ENCODE measurements around the gene SORT1. TPM values are rescaled to one million over a fixed set of nuclear protein-coding genes. Genes with fewer than 3 reads are reported as not detected.
"Not testable (repeated sequence)": the region's sequence is repeated elsewhere in the genome, so short reads cannot be mapped to it uniquely, and the experiment has no call there.

SORT1 gene
- total RNA-seq, 1 experiment from 2014 or later: 28.3 TPM

DNA sequence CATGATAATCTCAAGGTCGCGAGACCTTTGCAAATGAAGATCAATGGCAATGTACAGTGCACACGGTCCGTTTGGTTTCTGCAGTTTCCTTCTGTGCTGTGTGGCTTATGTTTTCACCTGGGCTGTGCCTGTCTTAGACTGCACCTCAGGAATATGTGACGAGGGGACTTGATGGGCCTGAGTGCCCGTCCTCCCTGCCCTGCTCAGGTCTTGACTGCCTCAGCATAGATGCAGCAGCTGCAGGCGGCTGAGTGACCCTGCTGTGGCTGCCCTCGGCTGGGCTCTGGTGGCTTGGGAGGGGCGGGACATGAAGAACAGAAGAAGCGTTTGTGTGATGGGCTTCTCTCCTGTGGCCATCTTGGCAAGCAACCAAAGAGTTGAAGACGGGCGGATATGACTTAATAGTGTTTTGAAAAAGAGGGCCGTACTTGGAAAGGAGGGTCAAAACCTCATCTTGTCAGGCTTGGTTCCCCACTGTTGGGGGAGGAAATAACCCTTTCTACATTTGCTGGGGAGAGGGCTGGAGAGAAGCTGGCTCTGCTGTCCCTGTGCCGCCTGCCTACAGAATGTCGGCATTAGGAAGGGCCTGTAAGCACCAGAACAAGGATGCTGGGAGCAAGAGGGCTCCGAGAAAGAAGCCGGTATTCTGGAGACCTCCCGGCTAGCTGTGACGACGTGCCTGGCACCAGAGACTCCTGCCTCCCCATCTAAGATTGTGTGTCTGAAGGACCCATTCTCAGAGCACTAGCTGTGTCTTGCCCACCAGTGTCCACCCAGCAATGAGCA, 98.0 kb downstream of the SORT1 start:
- DNase-seq (ENCODE audit: low read depth): peak; percentile 80

GRCh38 chr1:109298666-109299557, 98.8 kb downstream of the SORT1 start:
- DNase-seq (ENCODE audit: low read depth): peak; percentile 94

GRCh38 chr1:109296782-109297181, 100.9 kb downstream of the SORT1 start:
- no peak for DNase-seq (ENCODE audit: low read depth)

GRCh38 chr1:109295712-109296415, 101.9 kb downstream of the SORT1 start:
- DNase-seq (ENCODE audit: low read depth): no peak

GRCh38 chr1:109294481-109294880, 103.2 kb downstream of the SORT1 start:
- DNase-seq (ENCODE audit: low read depth): no peak

DNA sequence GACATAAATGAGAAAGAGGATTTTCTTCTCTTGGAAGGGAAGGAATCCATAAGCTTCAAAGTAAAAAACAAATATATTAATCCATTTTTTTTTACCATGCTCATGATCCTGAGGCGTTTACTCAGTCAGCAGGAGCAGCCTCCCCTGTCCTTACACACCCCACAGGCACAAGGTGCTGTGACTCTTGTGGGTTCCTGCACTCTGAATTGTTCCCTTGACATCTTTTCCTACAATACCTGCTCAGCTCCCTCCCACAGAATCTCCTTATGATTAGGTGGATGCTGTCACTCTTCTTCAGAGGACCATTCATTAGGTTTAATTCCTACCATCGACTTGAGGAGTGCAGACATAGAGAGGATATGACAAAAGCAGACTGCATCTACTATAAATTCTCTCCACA, 104.7 kb downstream of the SORT1 start:
- no peak for DNase-seq (ENCODE audit: low read depth)

- DNase-seq (ENCODE audit: low read depth): no peak
These were observed 105.4 kb downstream of the SORT1 start for GRCh38 chr1:109292364-109292763.

DNA sequence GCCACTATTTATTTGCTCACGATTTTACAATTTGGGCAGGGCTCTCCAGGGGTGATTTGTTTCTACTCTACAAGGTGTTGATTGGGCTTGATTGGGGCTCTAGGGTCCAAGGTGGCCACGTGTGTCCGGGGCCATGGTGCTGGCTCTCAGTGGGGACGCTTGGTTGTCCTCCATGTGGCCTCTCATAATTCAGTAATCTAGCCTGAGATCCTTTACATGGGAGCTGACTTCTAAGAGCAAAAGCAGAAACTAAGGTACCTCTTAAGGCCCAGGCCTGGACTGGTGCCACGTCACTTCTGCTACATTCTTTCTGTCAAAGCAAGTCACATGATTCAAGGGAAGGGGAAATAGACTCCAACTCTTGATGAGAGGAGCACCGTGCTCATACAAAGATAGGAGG, 106.7 kb downstream of the SORT1 start:
- no peak for DNase-seq (ENCODE audit: low read depth)

DNA sequence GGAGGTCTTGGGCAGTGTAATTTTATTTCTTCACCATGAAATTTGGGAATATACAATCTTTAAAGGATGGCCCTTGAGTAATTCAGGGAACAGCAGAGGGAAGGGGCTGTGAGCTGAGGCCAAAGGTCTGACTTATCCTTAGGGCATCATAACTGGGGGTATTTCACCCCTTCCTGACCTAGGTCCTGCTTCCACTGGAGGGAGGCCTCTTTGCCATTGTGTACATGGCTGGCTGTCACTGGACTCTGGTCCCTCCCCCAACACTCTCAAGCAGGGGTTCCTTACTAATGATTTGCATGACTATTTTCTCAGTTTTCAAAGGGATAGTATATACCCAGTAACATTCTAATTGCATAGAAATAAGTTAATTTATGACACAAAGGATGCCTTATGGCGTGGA, 107.6 kb downstream of the SORT1 start:
- DNase-seq (ENCODE audit: low read depth): no peak

DNA sequence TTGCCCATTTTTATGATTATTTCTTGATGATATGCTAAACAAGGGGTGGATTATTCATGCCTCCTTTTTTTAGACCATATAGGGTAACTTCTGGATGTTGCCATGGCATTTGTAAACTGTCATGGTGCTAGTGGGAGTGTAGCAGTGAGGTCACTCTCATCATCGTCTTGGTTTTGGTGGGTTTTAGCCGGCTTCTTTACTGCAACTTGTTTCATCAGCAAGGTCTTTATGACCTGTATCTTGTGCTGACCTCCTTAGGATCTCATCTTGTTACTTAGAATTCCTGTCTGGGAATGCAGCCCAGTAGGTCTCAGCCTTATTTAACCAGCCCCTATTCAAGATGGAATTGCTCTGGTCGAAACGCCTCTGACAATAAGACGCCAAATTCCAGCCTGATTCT, 111.0 kb downstream of the SORT1 start:
- DNase-seq (ENCODE audit: low read depth): not testable (repeated sequence)

DNA sequence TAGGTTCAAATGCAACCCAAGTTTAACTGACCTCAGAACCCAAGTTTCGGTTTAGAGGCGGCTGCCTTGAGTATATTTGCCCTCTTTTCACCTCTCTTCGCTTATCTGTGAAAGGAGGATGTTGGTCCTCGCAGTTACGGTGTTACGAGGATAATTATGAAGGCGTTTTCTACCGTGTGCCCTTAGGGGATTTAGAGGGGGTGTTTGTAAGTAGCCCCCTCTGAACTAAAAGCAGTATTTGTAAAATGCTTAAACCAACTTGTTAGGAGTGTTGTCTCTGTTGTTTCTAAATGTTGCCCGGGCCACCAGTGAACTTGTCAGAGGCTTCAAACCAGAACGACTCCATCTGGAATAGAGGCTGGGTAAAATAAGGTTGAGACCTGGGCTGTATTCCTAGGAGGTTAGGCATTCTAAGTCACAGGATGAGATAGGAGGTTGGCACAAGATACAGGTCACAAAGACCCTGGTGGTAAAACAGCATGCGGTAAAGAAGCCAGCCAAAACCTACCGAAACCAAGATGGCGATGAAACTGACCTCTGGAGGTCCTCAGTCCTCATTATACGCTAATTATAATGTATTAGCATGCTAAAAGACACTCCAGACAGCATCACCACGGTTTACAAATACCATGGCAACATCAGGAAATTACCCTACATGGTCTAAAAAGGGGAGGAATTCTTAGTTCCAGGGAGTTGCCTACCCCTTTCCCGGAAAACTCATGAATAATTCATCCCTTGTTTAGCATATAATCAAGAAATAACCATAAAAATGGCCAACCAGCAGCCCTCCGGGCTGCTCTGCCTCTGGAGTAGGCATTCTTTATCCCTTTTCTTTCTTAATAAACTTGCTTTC, 113.7 kb downstream of the SORT1 start:
- DNase-seq (ENCODE audit: low read depth): peak; percentile 86

DNA sequence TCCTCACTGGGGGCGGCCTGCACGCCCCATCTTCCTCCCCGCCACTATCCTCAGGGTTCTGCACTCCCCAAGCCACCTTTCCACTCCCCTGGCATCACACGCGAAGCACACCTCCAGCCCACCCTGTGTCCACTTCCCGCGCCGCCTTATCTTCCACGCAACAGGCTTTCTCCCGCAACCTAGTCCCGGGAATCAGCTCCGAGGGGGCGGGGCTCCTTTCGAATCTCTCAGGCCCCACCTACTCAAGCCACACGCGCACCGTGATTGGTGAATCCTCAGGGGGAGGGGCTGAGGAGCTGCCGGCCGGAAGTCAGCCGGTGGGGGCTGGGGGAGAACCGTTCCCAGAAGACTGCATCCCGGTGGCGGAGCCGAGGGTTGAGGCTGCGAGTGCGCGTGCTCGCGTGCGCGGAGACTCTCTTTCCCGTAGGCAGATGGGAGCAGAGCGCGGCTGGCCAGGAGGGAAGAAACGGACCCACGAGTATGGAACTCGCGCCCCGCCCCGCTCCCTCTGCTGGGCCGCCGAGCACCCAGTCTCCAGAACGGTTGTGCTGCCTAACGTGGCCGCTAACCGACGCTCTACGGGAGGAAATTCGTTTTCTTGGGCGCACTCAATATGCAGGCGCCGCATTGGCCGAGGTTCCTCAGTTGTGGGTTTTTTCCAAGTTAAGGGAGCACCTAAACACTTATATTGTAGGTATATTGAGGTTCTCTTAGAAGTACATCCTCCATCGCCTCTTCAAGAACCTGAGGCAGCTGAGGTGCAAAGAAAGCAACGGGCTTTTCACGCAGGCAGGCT, 114.6 kb downstream of the SORT1 start, which contains the start of gene PSRC1:
Gene PSRC1, minus strand, starts transcription at position 194 of the 796 bp plus-strand sequence.
- peak; percentile 96 for DNase-seq (ENCODE audit: low read depth)

DNA sequence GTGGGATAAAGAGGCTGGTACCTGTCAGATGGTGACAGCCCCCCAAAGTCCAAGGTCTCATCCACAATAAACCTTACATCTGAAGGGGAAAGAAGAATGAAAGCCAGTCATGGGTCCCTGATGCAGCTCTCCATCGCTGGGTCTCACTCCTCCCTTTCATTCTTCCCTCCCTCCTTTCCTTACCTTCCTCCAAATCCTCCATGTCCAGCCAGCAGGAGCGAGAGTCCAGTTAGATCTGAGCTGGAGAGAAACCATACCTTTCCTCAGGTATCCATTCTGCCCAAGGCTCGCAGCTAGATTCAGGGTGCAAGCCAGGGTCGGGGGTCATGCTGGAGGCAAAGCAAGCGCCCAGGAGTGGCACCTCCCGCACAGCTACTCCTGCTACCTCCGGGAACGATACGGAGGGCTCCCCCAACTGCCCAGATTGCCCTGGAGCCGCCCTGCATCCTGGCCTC, 115.2 kb downstream of the SORT1 start:
- DNase-seq (ENCODE audit: low read depth): no peak

DNA sequence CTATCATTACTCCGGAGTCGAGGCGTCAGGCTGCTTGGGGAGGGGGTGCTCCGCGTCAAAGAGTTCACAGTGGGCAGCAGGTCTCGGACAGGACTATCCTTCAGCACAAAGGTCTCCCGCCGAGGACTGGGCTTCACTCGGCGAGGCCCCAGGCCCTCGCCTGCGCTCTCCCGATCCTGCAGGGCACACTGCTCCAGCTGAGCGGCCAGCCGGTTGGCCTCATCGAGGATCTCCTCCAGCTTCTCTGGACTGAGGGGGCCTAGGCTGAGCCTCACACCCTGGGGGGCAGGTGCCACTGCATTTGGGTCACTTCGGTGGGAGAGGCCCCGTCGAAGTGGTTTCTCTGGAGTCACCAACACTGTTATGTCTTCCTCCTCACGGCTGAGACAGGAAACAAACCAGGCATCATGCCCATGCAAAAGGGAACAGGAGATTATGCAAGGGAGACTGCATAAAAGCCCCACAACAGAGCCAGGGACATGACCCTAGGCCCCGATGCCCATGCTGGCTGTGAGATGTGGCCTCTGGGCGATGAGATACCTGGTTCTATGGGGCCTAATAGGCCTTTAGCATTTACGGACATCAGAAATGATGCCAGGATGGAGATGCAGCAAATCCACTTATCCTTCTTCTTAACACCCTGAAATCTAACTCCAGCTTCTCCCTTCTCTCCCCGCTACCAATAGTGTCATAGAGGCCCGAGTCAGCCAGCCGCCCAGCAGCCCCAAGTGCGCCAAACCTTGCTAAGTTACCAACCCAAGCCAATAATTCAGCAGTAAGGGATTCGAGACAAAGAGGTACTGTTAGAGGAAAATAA, 115.8 kb downstream of the SORT1 start:
- DNase-seq (ENCODE audit: low read depth): peak; percentile 48

DNA sequence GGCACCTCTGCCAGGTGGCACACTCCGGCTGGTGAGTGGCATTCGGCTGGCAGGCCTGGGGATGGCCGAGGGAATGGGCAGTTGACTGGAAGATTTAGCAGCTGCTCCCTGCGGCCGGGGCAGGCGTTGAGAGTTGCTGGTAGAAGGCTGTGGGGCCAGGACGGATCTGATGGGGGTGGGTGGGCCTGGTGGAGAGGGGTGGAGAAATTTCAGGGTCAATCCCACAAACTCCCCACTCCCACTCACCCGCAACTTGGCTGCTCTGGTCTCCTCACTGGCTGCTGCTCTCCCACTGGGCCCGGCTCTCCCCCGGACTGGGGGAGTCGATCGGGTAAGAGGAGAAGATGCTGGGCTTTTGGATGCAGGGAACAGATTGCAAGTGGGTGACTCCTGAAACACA, 116.9 kb downstream of the SORT1 start:
- no peak for DNase-seq (ENCODE audit: low read depth)

DNA sequence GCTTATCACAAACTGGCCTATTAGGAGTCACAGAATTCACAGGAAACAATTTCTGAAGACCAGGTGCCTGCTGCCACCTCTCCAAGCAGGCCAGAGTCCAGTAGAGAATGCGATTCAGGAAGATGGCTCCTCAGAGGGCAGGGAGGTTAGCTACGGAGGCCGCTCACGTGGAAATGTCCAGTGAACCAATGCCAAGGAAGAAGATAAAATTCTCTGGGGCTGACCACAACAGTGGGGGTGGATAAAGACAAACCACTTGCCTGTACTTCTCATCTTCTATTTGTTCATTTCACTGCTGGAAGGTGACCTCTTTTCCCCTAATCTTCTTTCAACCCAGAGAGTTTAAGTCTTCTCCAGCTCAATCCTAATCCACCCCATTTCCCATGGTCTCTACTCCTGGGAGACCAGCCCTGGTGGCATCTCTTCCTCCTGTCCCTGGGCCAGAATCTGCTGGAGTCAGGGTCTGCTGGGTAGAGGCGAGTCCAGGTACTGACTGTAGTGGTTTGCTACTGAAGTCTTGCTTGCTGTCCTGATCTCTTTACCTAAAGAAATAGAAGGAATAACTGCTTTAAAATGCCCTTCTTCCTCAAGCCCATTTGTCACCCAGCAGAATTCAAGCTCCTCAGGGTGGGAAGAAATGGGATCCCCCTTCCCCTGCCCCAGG, 118.0 kb downstream of the SORT1 start:
- no peak for DNase-seq (ENCODE audit: low read depth)

GRCh38 chr1:109277434-109278204, 120.1 kb downstream of the SORT1 start:
- DNase-seq (ENCODE audit: low read depth): peak; percentile 78

Data from M059J (cell line).